Progenitor cell of endocrine pancreas (in vitro differentiated cells): ENCODE data around the gene SIGLECL1. TPM values are rescaled to one million over a fixed set of nuclear protein-coding genes. Genes with fewer than 3 reads are reported as not detected.

ENCODE experiments used
- DNase-seq: peaks from one replicate; pipeline ENCODE4 v3.0.0; 2021; ENCODE audit warnings: low spot score; ENCODE audit not compliant: unreplicated experiment
- H3K27ac Mint-ChIP-seq: 2 replicates; pipeline ENCODE4 v1.8.0; 2021; ENCODE audit warnings: mild to moderate bottlenecking, moderate library complexity, mixed read lengths
- H3K27me3 Mint-ChIP-seq: 2 replicates; pipeline ENCODE4 v1.8.0; 2021; ENCODE audit warnings: mixed read lengths
- H3K36me3 Mint-ChIP-seq: 2 replicates; pipeline ENCODE4 v1.8.0; 2022; ENCODE audit warnings: mixed read lengths; ENCODE audit not compliant: insufficient read depth
- H3K4me1 Mint-ChIP-seq: 2 replicates; pipeline ENCODE4 v1.8.0; 2021; ENCODE audit warnings: low read depth, mixed read lengths
- H3K4me3 Mint-ChIP-seq: 2 replicates; pipeline ENCODE4 v1.8.0; 2021; ENCODE audit warnings: low read depth, mild to moderate bottlenecking, moderate library complexity, mixed read lengths
- H3K9me3 Mint-ChIP-seq: 2 replicates; pipeline ENCODE4 v1.8.0; 2021; ENCODE audit warnings: low read depth, mixed read lengths
- total RNA-seq: library from RNA; stranded (reverse); gene quantifications from 2 replicates; pipeline ENCODE4 v1.2.1, GENCODE V29; 2021
- TF ChIP-seq, protein P1 (sequence below): fragments of 200-600 bp; sonication (generic); IDR thresholded peaks from one replicate; pipeline ENCODE4 v1.5.0; 2021; ENCODE audit warnings: antibody characterized with exemption, mild to moderate bottlenecking; ENCODE audit not compliant: unreplicated experiment

The SIGLECL1 gene
- total RNA-seq, 1 donor from 2014 or later, result not detected

- Mint-ChIP-seq H3K9me3 (no peaks in the 10 kb centered on the region), H3K36me3 (no peaks in the 10 kb centered on the region), H3K27ac (no peak overlapping the region), H3K4me3 (no peak overlapping the region), H3K4me1 (peaks cover 2% of the 10 kb centered on the region), H3K27me3 (no peaks in the 10 kb centered on the region)
- TF ChIP-seq, protein P1, sequence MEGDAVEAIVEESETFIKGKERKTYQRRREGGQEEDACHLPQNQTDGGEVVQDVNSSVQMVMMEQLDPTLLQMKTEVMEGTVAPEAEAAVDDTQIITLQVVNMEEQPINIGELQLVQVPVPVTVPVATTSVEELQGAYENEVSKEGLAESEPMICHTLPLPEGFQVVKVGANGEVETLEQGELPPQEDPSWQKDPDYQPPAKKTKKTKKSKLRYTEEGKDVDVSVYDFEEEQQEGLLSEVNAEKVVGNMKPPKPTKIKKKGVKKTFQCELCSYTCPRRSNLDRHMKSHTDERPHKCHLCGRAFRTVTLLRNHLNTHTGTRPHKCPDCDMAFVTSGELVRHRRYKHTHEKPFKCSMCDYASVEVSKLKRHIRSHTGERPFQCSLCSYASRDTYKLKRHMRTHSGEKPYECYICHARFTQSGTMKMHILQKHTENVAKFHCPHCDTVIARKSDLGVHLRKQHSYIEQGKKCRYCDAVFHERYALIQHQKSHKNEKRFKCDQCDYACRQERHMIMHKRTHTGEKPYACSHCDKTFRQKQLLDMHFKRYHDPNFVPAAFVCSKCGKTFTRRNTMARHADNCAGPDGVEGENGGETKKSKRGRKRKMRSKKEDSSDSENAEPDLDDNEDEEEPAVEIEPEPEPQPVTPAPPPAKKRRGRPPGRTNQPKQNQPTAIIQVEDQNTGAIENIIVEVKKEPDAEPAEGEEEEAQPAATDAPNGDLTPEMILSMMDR, result no peak
- DNase-seq, result no peak
These were observed 10.0 kb upstream of the SIGLECL1 start for GRCh38 chr19:51240866-51241265.

DNA sequence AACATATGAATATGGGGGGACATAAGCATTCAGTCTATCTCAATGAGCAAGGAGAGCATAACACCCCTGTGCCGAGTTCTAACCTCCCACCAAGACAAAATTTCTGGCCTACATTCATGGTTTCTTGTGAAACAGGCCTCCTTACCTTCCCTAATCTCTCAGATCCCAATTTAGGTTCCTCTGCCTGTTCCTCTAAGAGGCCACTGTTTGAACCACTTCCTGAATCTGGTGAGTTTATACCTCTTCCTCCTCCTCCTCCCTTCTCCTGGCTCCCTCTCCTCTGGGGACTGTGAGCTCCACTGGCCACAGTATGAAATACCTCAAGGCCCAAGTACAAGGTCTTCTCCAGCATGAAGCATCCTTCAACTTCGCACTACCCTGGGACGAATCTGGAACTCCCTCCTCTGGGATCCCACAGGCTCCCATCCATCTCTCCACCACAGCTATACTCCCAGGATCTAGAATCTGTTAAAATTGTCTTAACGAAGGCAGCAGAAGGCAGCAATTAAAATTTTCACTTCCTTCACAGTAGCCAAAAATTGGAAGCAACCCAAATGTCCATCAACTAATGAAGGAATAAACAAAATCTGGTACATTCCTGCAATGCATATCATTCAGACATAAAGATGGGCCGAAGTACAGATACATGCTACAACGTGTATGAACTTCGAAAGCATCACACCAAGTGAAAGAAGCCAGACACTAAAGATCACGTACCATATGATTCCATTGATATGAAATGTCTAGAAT lies 7.8 kb upstream of the SIGLECL1 start:
- H3K4me1 Mint-ChIP-seq, result peaks cover 13% of the 10 kb centered on the region
- H3K9me3 Mint-ChIP-seq, result no peaks in the 10 kb centered on the region
- no peak overlapping the region for H3K4me3 Mint-ChIP-seq
- H3K27me3 Mint-ChIP-seq, result no peaks in the 10 kb centered on the region
- no peak overlapping the region for H3K27ac Mint-ChIP-seq
- TF ChIP-seq, protein P1, result no peak
- DNase-seq, result no peak
- no peaks in the 10 kb centered on the region for H3K36me3 Mint-ChIP-seq

DNA sequence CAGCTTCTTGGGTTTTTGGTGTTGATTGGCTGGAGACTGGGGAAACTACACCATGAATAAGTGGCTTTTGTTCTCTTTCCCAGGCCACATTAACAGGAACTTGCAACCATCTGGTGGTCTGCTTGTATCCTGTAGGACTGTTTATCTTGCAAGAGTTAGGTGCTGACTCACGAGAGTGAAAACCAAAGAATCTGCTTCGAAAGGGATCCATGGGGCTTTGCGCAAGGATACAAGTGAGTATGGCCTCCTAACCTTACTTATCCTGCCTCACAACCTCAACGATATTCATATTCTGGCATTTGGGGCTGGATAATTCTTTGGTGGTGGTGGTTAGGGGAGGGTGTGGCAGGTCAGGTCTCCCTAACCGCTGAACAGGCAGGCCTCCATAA lies 4.7 kb upstream of the SIGLECL1 start:
- no peaks in the 10 kb centered on the region for H3K36me3 Mint-ChIP-seq
- TF ChIP-seq, protein P1, result no peak
- H3K9me3 Mint-ChIP-seq, result peaks cover 4% of the 10 kb centered on the region
- H3K4me1 Mint-ChIP-seq, result peaks cover 13% of the 10 kb centered on the region
- no peak overlapping the region for H3K4me3 Mint-ChIP-seq
- no peak for DNase-seq
- no peaks in the 10 kb centered on the region for H3K27me3 Mint-ChIP-seq
- peak overlapping the region; percentile 83 for H3K27ac Mint-ChIP-seq

- H3K9me3 Mint-ChIP-seq, result peaks cover 4% of the 10 kb centered on the region
- H3K27ac Mint-ChIP-seq, result no peak overlapping the region
- peaks cover 11% of the 10 kb centered on the region for H3K4me1 Mint-ChIP-seq
- no peak for DNase-seq
- no peak overlapping the region for H3K4me3 Mint-ChIP-seq
- no peaks in the 10 kb centered on the region for H3K36me3 Mint-ChIP-seq
- TF ChIP-seq, protein P1, result no peak
- no peaks in the 10 kb centered on the region for H3K27me3 Mint-ChIP-seq
These were observed 2.8 kb upstream of the SIGLECL1 start for GRCh38 chr19:51247972-51248590.

DNA sequence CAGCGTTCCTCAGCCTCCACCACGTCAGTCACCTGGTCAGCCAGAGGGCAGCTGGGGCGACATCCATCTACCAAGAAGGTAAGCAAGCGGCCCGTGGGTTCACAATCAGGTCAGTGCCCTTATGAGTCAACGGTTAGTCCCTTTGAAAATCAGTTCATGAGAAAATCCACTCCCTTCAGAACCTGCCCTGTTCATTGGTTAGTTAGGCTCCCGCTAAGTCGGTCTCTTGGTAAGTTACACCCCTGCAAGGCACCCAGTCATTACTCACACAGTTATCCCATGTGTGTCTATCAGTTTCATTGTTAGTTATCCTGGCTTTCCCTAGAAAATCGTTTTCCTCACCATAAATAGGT lies 564 bp downstream of the SIGLECL1 start:
- TF ChIP-seq, protein P1, result no peak
- Mint-ChIP-seq H3K9me3 (peaks cover 4% of the 10 kb centered on the region), H3K27ac (no peak overlapping the region), H3K27me3 (no peaks in the 10 kb centered on the region), H3K4me1 (peaks cover 7% of the 10 kb centered on the region), H3K36me3 (no peaks in the 10 kb centered on the region), H3K4me3 (no peak overlapping the region)
- DNase-seq, result no peak
